GM18870 (cell line): ENCODE measurements around the gene RARS1.
"Not testable (repeated sequence)": the region's sequence is repeated elsewhere in the genome, so short reads cannot be mapped to it uniquely, and the experiment has no call there.

ENCODE experiments used
- ATAC-seq: cut with Tn5 transposase; IDR thresholded peaks from one replicate; pipeline ENCODE4 v1.9.1; 2021; ENCODE audit warnings: moderate library complexity; ENCODE audit not compliant: unreplicated experiment

The RARS1 gene

GRCh38 chr5:168479166-168479565 is 7.1 kb upstream of the RARS1 start:
- ATAC-seq: no peak

GRCh38 chr5:168480601-168481000 is 5.7 kb upstream of the RARS1 start:
- no peak for ATAC-seq

- ATAC-seq: peak; percentile 88
These were observed 4.9 kb upstream of the RARS1 start for GRCh38 chr5:168481330-168481788.

GRCh38 chr5:168482361-168482760 is 3.9 kb upstream of the RARS1 start:
- no peak for ATAC-seq

GRCh38 chr5:168489059-168489458 is 2.8 kb downstream of the RARS1 start:
- no peak for ATAC-seq

GRCh38 chr5:168494057-168494555 is 7.8 kb downstream of the RARS1 start:
- no peak for ATAC-seq

GRCh38 chr5:168502563-168503237 is 16.4 kb downstream of the RARS1 start:
- no peak for ATAC-seq

- no peak for ATAC-seq
These were observed 27.7 kb downstream of the RARS1 start for GRCh38 chr5:168513861-168514428.

- no peak for ATAC-seq
These were observed 39.6 kb downstream of the RARS1 start for GRCh38 chr5:168525856-168526255.

GRCh38 chr5:168527756-168528295 is 41.6 kb downstream of the RARS1 start:
- no peak for ATAC-seq

- ATAC-seq: no peak
These were observed 42.5 kb downstream of the RARS1 start, which contains the start of gene FBLL1 for GRCh38 chr5:168528521-168529373. Gene FBLL1 (plus strand): TSS chr5:168529305. CDS start chr5:168529505, 200 bp downstream.

GRCh38 chr5:168529374-168530234 is 43.3 kb downstream of the RARS1 start:
- no peak for ATAC-seq

GRCh38 chr5:168530621-168531150 is 44.4 kb downstream of the RARS1 start:
- no peak for ATAC-seq

GRCh38 chr5:168531191-168531590 is 44.9 kb downstream of the RARS1 start:
- ATAC-seq: no peak

- ATAC-seq: no peak
These were observed 46.0 kb downstream of the RARS1 start for GRCh38 chr5:168531987-168532864.

- not testable (repeated sequence) for ATAC-seq
These were observed 48.1 kb downstream of the RARS1 start for GRCh38 chr5:168534351-168534750.

GRCh38 chr5:168537176-168537575 is 50.9 kb downstream of the RARS1 start:
- no peak for ATAC-seq

- no peak for ATAC-seq
These were observed 63.3 kb downstream of the RARS1 start for GRCh38 chr5:168549554-168549953.

GRCh38 chr5:168550656-168551055 is 64.4 kb downstream of the RARS1 start:
- no peak for ATAC-seq
